GM19025 (cell line): ENCODE measurements around the gene XPA.
A peak's percentile ranks its signal among the peaks of the same experiment; 100 is the strongest.

Experiments
- ATAC-seq: cut with Tn5 transposase; IDR thresholded peaks from one replicate; pipeline ENCODE4 v1.9.1; 2021; ENCODE audit warnings: mild to moderate bottlenecking, low read depth, moderate library complexity; ENCODE audit not compliant: unreplicated experiment

XPA gene

DNA sequence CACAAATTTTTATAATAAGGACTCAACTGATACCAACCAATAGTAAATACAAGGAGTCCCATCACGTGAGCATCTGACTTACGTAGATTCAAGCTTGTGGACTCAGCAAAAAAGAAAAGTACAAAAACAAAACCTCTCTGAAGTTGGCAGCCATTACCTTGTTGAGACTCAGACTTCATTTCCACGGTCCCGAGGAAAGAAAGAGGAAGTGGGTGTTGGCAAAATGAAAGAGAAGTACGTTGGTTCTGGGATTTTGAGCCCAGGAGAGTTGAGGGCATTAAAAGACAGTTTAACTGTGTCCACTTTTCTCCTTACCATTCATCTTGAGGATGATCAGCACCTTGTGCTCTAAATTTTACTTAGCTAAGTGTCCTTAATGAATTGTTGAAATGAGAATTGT, 36.8 kb downstream of the XPA start:
- ATAC-seq = no peak

DNA sequence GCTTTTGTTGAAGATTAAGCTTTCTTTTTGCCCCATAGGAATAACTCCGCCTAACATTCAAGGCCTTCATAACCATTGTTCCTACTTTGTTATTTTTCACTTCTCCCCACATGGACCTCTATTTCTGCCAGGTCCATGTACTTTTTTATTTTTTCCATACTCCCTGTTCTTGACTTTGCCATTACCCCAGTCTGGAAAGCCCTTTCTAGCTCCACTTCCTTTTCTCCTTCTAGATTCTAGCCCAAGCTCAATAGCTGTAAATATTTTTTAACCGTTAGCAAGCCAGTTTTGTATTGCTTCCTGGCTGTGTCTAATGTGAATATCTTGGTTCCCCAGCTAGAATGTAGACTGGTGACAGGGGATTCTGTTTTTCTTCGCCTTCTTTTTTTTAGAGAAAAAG, 37.4 kb downstream of the XPA start:
- ATAC-seq = no peak

GRCh38 chr9:97658707-97659106, 38.4 kb downstream of the XPA start:
- ATAC-seq = no peak

DNA sequence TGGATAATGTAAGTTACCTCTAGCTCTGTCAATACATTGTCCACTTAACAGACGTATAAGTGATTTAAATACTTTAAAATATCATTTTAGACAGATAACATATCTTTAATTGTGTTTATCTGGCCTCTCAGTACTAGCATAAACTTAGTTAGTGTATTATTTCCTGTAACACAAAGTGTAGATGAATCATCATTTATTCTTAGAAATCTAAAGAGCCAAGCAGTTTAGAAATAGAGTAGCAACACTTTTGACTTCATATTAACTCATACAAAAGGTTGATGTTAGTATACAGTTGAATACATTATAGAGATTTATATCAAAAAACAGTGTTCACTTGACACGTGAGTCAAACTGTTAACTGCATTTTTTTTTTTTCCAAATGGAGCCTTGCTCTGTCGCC, 45.5 kb downstream of the XPA start:
- ATAC-seq = no peak

DNA sequence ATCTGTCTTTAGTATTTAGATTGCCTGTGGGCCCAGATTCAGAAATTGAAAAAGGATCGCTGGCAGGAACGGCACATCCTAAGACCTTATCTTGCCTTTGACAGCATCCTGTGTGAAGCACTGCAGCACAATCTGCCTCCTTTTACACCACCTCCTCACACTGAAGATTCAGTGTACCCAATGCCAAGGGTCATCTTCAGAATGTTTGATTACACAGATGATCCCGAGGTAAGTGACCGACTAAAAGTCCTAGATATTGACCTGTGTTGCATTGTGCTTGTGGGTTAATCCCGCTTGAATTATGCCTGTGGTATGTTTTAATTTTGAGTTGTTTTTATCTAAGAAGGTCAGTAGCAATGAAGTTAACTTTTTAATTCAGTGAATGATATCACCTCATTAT, 49.1 kb downstream of the XPA start:
- no peak for ATAC-seq

- ATAC-seq = no peak
Measured at GRCh38 chr9:97645720-97646119, 51.4 kb downstream of the XPA start.

GRCh38 chr9:97640325-97640724, 56.8 kb downstream of the XPA start:
- ATAC-seq = no peak

DNA sequence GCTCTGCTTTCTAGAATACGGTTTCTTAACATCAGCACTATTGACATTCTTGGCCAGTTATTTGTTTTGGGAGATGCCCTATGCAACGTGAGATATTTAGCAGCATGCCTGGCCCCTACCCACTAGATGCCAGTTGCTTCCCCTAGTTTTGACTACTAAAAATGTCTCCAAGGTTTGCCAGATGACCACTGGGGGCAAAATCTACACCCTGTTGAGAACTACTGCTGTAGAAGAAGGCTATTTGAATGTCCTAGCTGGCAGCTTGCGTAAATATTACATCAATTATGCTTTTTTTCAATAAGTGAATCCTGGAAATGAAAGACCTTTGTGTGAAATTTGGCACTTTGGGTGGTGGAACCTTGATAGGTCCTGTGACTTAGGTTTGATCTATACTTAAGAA, 58.5 kb downstream of the XPA start:
- no peak for ATAC-seq

- ATAC-seq = no peak
Measured at GRCh38 chr9:97636903-97637302, 60.2 kb downstream of the XPA start.

DNA sequence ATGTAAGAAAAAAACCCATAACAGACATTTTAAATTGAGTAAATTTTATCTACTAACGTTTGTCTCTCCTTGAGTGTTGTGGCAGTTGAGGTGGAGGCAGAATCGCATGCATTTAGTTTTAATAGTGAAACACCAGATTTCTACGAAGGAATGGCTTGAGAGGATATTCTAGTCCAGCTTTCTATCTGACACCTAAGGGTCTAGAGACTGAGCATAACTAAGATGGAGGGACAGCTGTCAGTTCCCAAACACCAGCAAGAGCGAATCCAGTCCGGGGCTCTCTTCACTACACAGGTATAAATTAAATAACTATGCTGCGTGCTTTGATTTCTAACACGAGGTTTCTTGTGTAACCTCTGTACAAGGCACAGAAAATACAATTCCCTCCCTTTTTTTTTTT, 62.1 kb downstream of the XPA start:
- no peak for ATAC-seq

- ATAC-seq = peak; percentile 8
Measured at GRCh38 chr9:97633859-97634490, 63.2 kb downstream of the XPA start.

- ATAC-seq = peak; percentile 83
Measured at GRCh38 chr9:97632985-97633858, 63.9 kb downstream of the XPA start, which contains the start of the genes NCBP1 and TSTD2. Gene NCBP1, plus strand, starts transcription at chr9:97633821. Its CDS starts 61 bp downstream, at chr9:97633882. Gene TSTD2, minus strand, starts transcription at chr9:97633368. Its CDS starts 5,806 bp downstream, at chr9:97627562.

GRCh38 chr9:97632248-97632984, 64.7 kb downstream of the XPA start:
- peak; percentile 3 for ATAC-seq

GRCh38 chr9:97630591-97630990, 66.5 kb downstream of the XPA start:
- no peak for ATAC-seq

- ATAC-seq = no peak
Measured at GRCh38 chr9:97629156-97629555, 68.0 kb downstream of the XPA start.

DNA sequence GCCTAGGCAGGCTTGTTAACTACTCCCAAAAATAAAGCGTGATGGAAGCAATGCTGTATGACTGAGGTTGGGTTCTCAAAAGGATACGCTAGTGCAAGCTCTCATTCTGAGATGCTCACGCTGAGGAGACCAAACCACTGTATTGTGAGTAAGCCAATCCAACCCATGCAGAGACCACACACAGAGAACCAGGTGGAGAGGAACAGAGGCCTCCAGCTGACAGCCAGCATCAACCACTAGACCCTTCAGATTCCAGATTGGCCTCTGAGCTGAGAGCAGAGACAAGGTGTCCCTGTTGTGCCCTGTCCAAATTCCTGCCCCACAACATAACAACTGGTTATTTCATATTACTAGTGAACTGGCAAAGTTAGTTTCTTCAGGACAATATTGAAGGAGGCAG, 68.5 kb downstream of the XPA start:
- ATAC-seq = no peak

GRCh38 chr9:97627624-97628023, 69.5 kb downstream of the XPA start:
- no peak for ATAC-seq

DNA sequence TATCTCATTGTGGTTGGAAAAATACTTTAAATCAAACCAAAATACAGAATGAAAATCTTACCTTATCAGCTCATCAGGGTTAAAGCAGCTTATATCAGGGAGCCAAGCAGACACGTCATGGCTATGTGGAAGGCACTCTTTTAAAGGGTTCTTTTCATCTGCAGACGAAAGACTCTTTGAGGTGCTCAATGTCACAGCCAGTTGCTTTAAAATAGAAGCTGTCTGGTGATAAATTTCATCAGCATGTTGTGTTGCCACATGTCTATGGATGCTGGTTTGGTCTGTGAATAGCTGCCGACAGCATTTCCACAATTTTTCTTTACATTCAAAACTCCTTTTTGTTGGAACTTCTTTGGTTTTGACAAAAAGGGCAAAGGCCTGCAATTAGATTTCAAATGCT, 71.5 kb downstream of the XPA start:
- no peak for ATAC-seq
